Measurements from ENCODE around the gene IQCK.

- TF ChIP-seq POLR2A (IDR thresholded peaks at IDR 0.05) (no peak), CTCF (IDR thresholded peaks at IDR 0.05) (no peak)
Observed at GRCh38 chr16:19722981-19723380, 4.9 kb downstream of the IQCK start.

Data from heart left ventricle (tissue), 13 donors.